ENCODE measurements around the gene CEP63. TPM values are rescaled to one million over a fixed set of nuclear protein-coding genes. Genes with fewer than 3 reads are reported as not detected.

The CEP63 gene
- total RNA-seq: 25.6 TPM

DNA sequence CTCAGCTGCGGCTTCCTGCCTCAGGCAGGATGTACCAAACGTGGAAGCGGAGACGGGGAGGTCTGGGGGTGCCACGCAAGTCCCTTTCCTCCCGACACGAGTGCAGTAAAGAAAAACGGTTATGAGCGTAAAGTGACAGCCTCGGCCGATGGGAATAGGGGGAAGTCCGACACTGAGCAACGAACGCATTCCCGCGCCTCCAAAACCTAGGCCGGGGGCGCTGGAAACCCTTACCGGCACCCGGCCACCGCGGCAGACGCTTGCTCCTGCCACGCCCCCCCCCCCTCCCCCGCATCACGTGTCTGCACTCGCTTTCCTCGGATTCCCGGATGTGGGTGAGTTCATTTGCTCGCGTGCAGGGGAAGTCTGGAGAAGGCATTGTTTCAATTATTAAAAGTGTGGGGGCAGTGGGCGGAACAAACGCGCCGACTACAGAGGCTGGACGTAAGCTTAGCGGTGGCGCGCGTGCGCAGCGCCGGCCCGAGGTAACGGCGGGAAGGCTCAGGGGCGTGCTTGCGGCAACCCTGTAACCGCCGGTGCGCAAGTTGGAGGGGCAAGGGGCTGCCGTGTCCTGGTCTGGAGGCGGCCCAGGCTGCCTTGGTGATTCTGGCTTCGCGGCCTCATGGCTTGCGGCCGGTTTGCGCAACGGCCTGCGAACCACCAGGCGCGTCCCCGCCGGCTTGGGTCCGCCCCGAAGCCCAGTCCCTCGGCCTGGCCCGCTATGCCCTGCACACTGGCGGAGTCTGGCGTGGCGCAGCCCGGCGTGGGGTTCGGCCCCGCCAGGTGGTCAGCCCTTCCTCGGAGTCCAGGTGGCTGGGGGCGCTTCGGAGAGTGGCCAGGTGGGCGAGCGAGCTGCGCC, at the start of gene CEP63, which contains the start of gene ANAPC13:
Gene CEP63, plus strand, starts transcription at position 340 of the 859 bp plus-strand sequence. CDS start 9,264 bp downstream, outside the sequence.
Gene ANAPC13, minus strand, starts transcription at position 268 of the 859 bp plus-strand sequence. CDS start 3,081 bp downstream, outside the sequence.
- DNase-seq: peak; percentile 99

DNA sequence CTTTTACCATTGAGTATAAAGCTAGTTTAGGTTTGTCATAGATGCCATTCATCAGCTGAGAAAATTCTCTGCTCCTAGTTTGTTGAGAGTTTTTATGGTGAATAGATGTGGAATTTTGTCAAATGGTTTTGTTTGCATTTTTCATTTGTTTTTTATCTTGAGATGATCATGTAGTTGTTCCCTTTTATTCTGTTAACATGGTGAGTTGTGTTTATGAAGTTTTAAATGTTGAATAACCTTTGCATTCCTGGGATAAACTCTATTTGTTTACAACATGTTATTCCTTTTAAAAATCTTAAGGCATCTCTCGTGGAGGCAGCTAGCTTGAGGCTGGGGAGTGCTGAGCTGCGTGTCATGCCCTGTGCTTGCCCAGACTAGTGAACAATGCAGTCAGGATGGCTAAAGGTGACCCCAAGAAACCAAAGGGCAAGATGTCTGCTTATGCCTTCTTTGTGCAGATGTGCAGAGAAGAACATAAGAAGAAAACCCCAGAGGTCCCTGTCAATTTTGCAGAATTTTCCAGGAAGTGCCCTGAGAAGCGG, 48.6 kb upstream of the CEP63 start:
- DNase-seq: no peak

DNA sequence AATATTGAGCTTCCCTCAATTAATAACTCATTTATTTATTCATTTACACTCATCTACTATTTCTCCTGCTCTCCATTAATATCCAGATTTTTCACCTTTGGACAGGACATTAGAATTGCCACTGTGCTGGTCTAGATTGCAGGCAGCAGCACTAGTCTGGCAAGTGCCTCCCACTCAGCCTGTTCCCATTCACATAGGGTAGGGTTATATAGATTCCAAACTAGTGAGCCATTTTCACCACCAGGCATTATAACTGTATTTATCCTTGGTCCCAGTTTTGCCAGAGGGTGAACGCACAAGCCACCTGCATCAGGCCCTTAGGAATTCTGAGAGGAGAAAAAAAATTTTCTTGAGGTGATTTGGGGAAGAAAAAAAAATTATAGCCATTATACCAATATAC, 44.5 kb upstream of the CEP63 start:
- no peak for DNase-seq

DNA sequence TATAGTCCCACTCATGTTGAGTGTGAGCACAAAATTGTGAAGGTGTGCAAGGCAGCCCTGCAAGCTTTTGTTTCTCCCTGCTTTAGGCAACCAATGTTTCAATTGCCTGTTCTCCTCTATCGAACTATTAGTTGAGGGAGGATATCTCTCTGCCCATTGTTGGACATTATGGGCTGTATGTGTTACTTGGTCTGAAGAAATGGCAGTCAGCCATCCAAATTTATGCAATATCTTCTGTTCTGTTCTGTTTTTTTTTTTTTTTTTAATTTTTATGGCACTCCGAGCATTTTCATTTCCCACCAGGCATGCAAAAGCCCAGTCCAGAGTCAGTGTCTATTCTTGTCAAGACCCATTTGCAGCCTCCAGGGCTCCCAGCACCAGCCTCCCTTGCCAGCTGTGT, 44.0 kb upstream of the CEP63 start:
- DNase-seq: no peak

DNA sequence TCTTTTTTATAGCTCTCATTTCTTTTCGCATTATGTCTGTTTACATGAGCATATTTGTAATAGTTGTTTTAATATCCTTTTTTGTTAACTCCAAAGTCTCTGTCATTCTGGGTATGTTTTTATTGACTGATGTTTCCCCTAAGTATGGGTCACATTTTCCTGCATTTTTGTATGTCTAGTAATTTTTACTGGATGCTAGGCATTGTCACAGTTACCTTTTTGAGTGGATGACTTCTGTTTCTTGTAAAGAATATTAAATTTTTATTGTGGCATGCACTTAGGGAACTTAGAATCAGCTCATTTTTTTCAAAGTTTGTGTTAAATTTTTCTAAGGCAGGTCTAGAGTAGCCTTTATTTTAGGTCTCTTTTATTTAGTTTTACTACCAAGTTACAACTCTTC, 40.8 kb upstream of the CEP63 start:
- DNase-seq: no peak

DNA sequence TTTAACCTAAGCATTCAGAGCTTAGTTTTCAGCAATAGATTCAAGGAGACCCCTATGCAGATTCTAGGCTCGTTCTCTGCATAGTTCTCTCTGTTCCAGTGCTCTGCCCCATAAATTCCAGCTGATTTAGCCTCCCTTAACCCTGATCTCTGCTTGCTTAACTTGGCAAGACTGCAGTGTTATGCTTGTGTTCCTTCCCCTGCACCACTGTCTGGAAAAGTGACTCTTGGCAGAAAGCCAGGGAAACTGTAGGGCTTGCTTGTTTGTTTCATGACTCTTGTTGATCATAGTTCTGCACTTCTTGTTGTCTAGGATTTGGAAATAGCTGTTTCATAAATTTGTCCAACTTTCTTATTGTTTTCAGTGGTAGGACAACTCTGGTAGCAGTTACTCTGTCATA, 40.2 kb upstream of the CEP63 start:
- DNase-seq: peak; percentile 30

DNA sequence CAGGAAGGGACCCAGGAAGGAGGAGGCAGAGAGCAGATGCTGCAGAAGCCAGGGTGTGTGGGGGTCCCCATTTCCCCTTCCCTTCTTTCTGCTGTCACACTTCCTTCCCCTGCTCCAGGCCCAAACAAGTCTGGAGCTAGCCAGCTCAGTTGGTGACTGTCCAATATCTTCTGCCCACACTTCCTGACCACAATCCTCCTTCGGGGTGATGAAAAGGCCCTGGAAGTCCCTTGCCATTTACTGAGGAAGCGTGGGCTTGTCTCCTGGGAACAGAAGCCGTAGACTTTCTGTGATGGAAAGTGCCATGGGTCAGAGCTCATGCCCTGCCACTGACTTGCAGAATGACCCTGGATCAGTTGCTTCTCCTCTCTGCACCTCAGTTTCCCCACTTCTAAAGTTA, 39.1 kb upstream of the CEP63 start:
- DNase-seq: no peak

DNA sequence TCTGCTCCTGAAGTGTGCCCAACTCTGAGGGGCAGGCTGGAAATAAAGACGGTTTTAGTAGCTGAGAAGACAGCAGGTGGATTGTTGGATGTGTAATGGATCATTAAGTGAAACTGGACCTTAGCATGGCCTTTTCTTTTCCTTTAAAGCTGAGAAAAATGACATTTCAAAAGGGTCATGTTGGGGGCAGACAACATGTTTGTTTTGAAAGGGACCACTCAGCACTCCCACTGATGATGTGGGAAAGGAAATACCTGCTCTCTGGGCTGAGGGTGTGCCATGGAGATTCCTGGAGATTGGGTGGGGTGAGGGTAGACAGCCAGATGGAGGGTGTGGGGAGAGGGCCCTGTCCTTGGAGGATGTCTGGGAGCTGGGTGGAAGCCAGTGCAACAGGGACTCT, 38.5 kb upstream of the CEP63 start:
- no peak for DNase-seq

DNA sequence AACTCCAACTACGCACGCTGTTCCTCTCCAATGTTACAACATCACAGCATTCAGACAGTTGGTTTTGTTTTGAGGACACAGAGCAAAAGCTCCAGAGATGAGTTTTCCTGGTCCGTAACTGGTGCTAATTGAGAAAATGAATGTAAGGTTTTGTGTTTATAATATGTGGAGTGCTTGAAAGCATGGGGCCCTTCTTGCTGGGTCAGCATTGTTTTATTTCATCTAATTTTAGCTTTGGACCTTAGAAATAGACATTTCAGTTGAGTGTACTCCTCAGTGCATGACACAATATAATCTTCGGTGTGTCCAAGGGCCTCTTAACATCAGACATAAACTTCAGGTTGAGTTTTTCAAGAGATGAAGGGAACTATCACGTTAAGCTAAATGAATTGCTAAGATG, 37.2 kb upstream of the CEP63 start:
- no peak for DNase-seq

DNA sequence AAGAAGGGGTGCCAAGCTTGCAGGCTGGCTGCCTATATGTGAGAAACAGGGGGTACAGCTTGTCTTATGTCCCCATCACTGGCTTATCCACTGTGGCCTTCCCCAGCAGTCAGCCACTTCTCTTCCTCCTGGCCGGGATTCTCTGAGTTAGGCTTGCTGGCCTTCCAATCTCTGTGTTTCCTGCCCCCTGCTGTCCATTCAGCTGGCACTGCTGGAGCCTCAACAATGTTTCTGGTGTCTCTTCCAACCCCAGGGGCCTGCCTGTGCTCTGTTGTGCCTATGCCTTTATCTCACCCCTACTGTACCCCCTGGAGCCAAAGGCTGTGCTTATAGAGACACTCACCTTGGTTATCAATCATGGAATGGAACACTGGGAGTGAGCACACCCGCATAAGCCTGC, 36.6 kb upstream of the CEP63 start:
- DNase-seq: no peak

DNA sequence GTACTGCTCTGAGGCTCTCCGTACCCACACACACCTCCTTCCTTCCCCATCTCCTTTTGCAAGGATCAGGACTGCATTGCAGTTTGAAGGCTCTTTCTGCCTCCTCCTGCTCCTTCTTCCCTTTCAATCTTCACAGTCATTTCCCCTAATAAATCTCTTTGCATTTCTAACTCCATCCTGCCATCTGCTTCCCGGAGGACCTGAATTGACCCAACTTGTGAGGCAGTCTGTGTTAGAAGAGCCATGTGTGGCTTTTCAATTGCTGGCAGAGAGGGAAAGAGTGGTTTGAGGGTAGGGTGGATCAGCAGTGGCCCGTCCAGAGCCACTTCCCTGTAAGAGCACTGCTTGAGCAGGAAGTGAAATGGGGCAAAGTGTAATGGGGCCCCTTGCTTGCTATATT, 35.9 kb upstream of the CEP63 start:
- DNase-seq: no peak

DNA sequence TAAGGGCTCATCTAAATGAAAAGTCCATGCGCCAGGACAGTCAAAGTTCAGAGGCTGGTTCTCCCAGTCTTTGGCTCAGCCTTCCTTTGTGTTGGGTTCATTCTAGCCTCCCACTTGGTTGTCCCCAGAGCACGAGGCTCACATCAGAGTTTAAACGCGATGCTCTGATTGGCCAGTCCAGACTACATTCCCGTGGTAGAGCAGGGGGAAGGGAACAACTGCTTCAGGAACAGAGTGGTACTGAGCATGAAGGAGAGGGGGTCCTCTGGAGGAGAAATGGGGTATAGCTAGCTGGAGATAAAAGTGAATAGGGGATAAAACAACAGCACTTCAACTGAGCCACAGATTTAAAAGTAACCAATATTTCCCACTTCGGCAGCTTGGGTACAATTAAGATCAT, 32.2 kb upstream of the CEP63 start:
- DNase-seq: no peak

DNA sequence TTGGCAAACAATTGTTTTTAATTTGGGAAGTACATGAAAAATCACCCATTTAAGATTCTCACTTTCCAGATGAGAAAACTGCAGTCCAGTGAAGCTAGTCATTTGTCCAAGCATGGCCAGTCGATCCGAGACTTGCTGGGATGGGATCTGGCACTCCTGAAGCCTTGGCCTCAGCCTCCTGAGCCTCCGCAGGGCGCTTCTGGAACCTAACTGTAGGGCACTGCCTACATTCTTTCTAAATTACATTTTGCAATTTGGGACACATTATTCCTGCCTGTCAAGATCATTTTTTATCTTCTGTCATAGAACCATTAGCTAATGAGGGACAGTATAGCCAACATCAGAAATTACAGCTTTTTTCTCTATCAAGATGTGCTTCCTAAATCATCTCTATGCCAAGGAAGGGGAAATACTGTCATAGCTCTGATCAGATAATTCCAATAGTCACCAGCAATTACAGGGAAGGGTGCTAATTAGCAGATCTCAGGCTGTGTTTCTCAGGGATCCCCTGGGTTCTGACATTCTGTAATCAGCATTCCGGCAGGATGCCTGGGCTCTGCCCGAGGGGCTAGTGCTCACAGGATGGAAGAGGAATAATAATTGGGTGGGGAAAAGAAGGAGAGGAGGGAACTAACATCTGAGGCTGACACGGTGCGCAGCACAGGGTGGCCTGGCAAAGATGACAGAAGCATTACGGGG, 28.3 kb upstream of the CEP63 start:
- DNase-seq: no peak

DNA sequence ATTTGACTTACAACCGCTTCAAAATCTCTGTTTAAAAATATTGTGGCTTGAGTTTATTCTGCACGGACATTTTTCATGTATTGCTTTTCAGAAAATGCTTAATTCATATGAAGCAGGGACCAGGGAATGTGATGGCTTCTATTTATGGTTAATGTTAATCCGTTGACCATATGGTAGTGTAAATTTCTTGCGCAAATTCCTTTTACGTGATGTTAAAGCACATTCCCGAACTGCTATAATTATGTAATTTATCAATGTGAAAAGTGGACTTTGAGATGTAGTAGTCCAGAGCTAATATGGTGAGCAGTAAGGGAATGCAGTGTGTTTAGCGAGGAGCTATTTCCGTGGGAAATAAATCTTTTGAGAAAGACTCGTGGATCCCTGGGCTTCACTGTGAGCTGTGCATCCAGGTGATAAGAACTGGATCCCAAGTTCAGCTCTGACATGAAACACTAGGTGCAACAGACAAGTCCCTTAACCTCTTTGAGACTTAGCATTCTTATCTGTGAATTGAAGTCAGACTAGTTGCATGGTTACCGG, 27.4 kb upstream of the CEP63 start:
- no peak for DNase-seq

DNA sequence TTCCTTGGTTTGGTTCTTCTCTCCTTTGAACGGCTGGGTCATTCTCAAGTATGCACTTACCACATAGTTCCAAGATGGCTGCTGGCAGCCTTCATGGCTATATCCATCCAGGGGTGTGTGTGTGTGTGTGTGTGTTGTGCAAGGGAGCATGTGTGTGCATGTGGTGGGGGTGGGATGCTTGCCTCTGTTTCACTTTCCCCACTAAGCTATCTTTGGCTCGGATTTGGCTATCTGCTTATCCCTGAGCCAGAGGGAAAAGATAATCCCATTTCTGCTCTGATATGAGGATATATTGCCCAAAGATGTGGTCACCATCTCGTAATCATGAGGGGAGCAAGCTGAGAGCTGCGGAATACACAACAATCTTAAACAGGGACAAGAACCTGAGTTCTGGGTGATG, 26.3 kb upstream of the CEP63 start:
- DNase-seq: no peak

DNA sequence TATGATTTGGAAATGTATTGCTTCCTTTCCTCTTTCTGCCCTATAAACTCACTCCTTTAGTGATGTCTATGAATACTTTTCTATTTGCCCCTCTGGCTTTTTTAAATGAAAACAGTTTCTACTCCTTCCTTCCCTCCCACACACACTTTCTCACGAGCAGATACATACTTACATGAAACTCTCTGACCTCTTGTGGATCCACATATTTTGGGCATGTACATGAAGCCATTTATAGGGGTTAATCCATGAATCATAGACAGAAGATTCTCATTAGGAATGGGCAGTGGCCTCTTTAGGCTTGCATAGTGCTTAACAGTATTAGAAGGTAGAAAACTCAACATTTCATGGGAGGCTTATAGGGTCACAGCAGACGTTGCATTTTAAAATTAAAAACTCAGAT, 24.9 kb upstream of the CEP63 start:
- peak; percentile 30 for DNase-seq

DNA sequence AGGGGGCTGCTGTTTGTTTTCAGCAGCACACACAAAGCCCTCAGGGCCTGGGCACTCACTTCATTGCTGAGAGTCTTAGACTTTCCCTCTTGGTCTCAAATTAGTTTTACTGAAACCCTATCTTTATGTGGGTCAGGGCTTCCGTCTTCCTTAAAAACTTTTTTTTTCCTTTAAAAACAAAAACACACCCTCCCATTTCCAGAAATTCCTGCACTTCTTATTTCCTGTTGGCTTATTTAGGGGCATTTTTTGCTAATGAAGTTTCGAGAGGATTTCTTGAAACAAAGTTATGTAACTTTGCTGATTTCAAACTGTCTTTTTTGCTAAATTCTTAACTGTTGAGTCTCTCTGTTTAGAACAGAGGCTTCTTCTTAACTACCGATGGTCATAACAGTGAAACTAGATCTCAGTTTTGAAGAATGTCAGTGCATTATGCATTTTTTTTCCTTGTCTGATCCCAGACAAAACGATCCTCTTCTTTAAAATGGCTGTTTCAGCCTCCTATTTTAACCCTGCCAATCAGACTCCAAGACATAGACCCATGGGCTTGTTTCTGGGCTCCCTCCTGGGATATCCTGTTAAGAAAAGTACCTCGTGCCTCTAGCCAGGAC, 23.4 kb upstream of the CEP63 start:
- DNase-seq: peak; percentile 83

DNA sequence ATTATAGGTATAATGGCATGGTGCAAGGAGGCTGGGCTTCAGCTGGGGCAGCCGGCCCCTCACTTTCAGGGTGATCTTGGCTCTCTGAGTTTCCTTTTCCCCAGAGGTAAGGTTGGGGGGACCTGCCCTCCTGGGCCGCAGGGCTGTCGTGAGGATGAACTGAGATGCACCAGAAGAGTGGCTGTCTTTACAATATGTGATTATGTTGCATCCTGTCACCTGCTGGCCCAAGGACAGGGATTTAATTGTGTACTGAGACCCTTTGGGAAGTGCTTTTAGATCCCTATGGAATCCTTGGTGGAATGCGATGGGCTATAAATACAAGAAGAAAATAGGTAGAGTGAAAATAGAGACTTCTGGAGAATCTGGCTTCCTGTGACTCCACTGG, 22.2 kb upstream of the CEP63 start:
- no peak for DNase-seq

DNA sequence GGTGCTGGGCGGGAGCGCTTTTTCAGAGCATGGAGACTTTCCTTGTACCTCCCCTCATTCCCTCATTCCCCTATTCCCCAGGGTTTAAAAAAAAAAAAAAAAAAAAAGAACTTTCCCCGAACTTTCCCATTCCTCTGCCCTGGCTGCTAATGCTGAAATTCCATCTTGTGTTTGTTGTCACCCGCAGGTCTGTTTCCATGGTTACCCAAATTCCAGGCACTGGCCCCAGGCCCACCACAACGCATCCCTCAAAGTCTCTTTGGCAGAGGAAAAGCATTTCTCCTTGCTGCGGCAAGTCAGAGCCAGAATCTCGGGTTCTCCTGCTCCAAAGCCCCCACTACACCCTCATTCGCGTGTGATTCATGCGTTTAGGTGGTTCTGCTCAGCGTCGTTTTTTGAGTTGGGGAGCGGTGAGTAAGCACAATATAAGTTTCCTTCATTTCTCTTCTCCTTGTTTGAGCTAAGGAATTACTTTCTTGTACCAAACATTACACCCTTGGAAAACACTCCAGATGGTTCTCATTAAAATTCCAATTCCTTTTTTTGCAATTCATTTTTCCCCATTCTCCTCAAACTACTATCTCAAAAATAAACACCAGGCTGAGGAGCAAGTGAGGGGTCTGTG, 21.7 kb upstream of the CEP63 start:
- peak; percentile 95 for DNase-seq

DNA sequence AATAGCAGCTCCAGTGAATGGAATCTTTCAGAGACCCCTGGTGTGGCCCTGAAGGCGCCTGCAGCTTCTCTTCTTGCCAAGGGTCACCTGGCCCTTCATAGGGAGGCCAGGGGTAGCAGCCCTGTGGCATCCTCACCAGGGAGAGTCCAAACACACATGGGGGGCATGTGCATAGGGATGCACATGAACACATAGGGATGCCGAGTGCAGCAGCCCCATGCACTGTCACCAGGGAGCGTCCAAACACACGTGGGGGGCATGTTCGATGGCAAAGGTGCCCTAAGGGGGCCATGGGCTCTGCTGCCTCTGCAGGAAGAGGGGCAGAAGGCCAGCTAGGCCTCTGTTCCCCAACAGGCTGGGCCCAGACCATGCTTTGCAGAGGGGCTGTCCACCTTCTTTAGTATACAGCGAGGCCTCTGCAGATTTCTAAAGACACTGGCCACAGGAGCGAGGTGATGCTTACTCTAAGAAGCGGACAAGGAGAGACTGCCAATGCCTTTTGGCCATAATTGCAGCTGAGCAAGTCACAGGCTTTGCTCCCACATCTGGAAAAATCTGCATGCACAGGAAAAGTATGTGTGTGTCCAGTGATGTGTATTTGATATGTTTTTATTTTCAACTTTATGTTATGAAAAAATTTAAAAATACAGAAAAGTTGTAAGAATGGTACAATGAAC, 21.0 kb upstream of the CEP63 start:
- peak; percentile 52 for DNase-seq

DNA sequence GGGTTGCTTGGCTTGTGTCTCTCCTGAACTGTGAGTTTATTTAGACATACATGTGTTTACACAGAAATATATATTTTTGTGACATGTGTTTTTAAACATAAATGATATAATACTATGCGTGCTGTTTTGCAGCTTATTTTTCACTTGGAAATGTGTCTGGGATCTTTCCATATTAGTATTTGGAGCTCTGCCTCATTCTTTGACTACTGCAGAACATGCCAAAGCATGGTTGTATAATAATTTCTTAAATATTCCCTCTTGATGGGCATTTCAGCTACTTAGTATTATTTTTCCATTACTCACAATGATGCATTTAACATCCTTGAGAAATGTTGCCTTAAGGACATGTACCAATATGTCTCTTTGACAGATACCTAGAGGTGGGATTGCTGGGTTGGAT, 19.5 kb upstream of the CEP63 start:
- DNase-seq: peak; percentile 70

DNA sequence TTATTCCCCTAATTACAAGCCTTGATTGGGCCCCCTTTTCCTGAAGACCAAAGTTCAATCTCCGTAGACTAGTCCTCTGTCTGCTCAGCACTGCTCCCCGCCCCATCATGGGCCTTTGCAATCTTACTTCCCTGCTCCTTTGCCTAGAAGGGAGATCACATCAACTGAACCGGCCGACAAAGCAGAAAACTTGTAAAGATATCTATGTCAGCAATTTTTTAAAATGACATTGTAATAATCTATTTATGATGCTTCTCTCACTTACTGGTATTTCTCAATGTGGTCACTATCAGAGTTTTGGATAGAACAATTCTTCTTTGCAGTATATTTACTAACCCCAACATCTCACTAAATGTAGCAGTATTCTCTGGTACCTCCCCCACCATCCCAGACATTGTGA, 17.3 kb upstream of the CEP63 start:
- DNase-seq: no peak
